ENCODE data around the gene INO80B. TPM values are rescaled to one million over a fixed set of nuclear protein-coding genes. Genes with fewer than 3 reads are reported as not detected.

Gene INO80B
- total and polyA plus RNA-seq, 9 of the 15 experiments (the other 6 are each of a cell fraction or from before 2014, with no cell fraction given), result 0.41 to 22.6 (median 9.0) TPM

DNA sequence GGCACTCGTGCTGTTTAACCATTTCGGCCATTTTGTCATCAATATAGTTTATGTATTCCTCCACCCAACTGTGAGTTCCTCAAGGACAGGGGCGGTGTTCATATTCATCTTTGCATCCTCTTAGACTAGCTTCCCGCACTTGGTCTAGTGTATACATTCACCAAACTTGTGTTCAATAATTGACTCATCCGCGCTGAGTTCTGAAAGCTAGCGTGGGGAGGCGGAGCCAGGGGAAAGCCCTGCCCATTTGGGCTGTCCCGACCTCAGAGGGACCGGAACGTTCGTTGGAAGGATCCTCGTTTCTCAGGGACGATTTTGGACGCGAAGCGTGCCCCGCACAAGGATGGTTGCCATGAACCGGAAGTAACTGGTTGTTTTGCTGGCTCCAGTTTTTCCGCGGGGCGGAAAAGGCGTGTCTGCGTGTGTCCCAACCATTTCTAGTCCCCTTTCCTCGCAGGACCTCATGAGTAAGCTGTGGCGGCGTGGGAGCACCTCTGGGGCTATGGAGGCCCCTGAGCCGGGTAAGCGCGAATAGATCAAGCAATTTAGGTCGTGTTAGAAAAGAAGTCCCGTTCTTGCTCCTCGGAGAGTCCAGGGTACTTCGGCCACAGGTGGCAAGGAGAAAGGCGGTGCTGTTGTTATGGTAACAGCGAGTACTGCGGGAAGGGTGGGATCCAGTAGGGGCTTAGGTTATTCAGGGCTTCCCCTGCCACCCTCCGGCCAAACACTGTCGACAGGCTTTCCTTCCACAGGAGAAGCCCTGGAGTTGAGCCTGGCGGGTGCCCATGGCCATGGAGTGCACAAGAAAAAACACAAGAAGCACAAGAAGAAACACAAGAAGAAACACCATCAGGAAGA, at the start of gene INO80B (continued):
- TF ChIP-seq, protein P1, sequence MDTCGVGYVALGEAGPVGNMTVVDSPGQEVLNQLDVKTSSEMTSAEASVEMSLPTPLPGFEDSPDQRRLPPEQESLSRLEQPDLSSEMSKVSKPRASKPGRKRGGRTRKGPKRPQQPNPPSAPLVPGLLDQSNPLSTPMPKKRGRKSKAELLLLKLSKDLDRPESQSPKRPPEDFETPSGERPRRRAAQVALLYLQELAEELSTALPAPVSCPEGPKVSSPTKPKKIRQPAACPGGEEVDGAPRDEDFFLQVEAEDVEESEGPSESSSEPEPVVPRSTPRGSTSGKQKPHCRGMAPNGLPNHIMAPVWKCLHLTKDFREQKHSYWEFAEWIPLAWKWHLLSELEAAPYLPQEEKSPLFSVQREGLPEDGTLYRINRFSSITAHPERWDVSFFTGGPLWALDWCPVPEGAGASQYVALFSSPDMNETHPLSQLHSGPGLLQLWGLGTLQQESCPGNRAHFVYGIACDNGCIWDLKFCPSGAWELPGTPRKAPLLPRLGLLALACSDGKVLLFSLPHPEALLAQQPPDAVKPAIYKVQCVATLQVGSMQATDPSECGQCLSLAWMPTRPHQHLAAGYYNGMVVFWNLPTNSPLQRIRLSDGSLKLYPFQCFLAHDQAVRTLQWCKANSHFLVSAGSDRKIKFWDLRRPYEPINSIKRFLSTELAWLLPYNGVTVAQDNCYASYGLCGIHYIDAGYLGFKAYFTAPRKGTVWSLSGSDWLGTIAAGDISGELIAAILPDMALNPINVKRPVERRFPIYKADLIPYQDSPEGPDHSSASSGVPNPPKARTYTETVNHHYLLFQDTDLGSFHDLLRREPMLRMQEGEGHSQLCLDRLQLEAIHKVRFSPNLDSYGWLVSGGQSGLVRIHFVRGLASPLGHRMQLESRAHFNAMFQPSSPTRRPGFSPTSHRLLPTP (IDR thresholded peaks at IDR 0.05; ENCODE audit: borderline replicate concordance, extremely low read depth, insufficient read length), result no peak
- TF ChIP-seq THRB (CRISPR knock-in tag; conservative IDR thresholded peaks at IDR 0.05) (no peak; the same call in 1 of the 2 replicates), MYBL2 (IDR thresholded peaks at IDR 0.05; ENCODE audit: low read depth) (no peak), MYBL2 (CRISPR knock-in tag; IDR thresholded peaks at IDR 0.05; ENCODE audit: borderline replicate concordance) (no peak), MECOM (CRISPR knock-in tag; IDR thresholded peaks at IDR 0.05) (no peak), TCF7L2 (IDR thresholded peaks at IDR 0.05; ENCODE audit: low read depth, low read length) (no peak), ZFX (CRISPR knock-in tag; IDR thresholded peaks at IDR 0.05) (no peak; the same call in 1 of the 2 replicates), RHOXF2B (CRISPR knock-in tag; conservative IDR thresholded peaks at IDR 0.05) (no peak), KDM2B (CRISPR knock-in tag; IDR thresholded peaks at IDR 0.05) (no peak), ZNF512 (tag; IDR thresholded peaks at IDR 0.05) (no peak), ZBTB5 (IDR thresholded peaks at IDR 0.05) (no peak)
- TF ChIP-seq, protein P2, sequence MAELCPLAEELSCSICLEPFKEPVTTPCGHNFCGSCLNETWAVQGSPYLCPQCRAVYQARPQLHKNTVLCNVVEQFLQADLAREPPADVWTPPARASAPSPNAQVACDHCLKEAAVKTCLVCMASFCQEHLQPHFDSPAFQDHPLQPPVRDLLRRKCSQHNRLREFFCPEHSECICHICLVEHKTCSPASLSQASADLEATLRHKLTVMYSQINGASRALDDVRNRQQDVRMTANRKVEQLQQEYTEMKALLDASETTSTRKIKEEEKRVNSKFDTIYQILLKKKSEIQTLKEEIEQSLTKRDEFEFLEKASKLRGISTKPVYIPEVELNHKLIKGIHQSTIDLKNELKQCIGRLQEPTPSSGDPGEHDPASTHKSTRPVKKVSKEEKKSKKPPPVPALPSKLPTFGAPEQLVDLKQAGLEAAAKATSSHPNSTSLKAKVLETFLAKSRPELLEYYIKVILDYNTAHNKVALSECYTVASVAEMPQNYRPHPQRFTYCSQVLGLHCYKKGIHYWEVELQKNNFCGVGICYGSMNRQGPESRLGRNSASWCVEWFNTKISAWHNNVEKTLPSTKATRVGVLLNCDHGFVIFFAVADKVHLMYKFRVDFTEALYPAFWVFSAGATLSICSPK (IDR thresholded peaks at IDR 0.05; ENCODE audit: borderline replicate concordance), result no peak

All from K562 (cell line).